ENCODE measurements around the gene ITGA2B. TPM values are rescaled to one million over a fixed set of nuclear protein-coding genes. Genes with fewer than 3 reads are reported as not detected.
A peak's percentile ranks its signal among the peaks of the same experiment; 100 is the strongest.

The ITGA2B gene
- total RNA-seq, 2 donors from 2014 or later: 1.0 to 2.6 TPM

GRCh38 chr17:44386182-44386525, 3.3 kb downstream of the ITGA2B start:
- H3K27ac ChIP-seq: no peak overlapping the region
- peak overlapping the region in 1 of 2 donors; percentile 57 for H3K4me3 ChIP-seq

DNA sequence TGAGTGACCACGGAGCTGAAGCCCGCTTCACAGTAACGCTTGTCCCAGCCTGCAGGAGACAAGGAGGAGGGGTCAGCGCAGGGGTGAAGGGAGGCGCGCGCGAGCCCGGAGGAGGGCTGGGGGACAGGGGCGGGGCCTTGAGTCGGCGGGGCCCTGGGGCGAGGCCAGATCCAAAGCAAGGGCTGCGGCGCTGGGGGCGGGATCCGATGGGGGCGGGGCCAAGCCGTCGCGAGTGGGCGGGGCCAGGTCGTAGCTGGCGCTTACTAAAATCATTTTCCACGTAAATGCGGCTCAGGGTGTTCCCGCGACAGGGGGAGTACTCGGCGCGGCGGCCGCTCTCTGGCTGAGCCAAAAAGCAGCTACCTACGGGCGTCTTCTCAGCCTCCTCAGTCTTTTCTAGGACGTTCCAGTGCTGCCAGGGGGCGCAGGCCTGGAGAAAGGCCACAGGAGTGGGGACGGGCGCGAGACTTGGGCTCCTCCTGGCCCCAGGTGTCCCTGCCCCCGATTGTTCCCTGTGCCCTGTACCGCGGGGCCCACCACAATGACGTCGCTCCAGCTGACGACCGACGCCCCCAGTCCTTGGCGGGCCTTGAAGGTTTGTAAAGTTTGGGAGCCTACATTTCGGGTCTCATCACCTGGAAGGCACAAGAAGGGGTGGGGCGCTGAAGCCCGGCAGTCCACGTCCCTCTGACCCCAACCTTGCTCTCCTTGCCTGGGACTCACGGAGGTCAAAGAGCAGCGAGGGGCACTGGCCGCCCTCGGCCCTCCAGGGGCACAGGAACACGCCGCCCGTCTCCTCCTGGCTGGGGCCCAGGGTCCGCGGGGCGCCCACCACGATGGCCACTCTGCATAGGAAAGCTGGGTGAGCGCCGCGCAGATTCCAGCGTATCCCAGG, 3.9 kb downstream of the ITGA2B start:
- H3K9me3 ChIP-seq: no peaks in the 10 kb centered on the region
- H3K4me3 ChIP-seq: peak overlapping the region; percentile 47 to 57
- H3K27ac ChIP-seq: no peak overlapping the region
- peak; percentile 75 for DNase-seq (ENCODE audit: low spot score)
- TF ChIP-seq, protein P1, sequence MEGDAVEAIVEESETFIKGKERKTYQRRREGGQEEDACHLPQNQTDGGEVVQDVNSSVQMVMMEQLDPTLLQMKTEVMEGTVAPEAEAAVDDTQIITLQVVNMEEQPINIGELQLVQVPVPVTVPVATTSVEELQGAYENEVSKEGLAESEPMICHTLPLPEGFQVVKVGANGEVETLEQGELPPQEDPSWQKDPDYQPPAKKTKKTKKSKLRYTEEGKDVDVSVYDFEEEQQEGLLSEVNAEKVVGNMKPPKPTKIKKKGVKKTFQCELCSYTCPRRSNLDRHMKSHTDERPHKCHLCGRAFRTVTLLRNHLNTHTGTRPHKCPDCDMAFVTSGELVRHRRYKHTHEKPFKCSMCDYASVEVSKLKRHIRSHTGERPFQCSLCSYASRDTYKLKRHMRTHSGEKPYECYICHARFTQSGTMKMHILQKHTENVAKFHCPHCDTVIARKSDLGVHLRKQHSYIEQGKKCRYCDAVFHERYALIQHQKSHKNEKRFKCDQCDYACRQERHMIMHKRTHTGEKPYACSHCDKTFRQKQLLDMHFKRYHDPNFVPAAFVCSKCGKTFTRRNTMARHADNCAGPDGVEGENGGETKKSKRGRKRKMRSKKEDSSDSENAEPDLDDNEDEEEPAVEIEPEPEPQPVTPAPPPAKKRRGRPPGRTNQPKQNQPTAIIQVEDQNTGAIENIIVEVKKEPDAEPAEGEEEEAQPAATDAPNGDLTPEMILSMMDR (IDR thresholded peaks at IDR 0.05): peak in 1 of 2 donors; percentile 20
- H3K4me1 ChIP-seq: peaks cover 0 to 21% of the 10 kb centered on the region in 2 donors
- no peaks in the 10 kb centered on the region for H3K36me3 ChIP-seq
- no peaks in the 10 kb centered on the region for H3K27me3 ChIP-seq

More at GRCh38 chr17:44386182-44386525, 3.3 kb downstream of the ITGA2B start:
- Histone ChIP-seq H3K9me3 (no peaks in the 10 kb centered on the region), H3K27me3 (no peaks in the 10 kb centered on the region), H3K36me3 (no peaks in the 10 kb centered on the region), H3K4me1 (peaks cover 0 to 21% of the 10 kb centered on the region in 2 donors)
- TF ChIP-seq, protein P1 (IDR thresholded peaks at IDR 0.05): no peak
- no peak for DNase-seq (ENCODE audit: low spot score)

DNA sequence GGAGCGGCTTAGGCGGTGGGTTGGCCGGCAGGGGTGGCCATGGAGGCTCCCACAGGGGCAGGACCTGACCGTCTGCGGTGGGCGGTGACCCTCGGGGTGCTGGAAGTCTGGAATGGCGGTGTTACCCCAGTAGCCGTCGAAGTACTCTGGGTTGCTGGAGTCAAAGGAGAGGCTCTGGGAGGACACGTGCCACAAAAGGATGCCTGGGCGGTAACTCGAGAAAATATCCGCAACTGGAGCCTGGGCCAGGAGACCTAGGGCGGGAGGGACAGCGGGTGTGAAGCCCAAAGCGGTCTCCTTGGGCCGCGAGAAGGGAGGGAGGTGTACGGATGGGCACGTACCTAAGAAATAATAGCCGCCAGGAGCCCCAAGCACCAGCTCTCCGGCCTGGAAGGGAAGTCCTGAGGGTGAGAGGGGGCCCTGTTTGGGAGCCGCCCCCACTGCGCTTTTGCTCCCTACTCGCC, 4.6 kb downstream of the ITGA2B start:
- Histone ChIP-seq H3K9me3 (no peaks in the 10 kb centered on the region), H3K27ac (no peak overlapping the region), H3K36me3 (no peaks in the 10 kb centered on the region), H3K4me3 (peak overlapping the region; percentile 47 to 57), H3K4me1 (peaks cover 0 to 21% of the 10 kb centered on the region in 2 donors), H3K27me3 (no peaks in the 10 kb centered on the region)
- DNase-seq (ENCODE audit: low spot score): no peak
- TF ChIP-seq, protein P1 (IDR thresholded peaks at IDR 0.05): no peak

GRCh38 chr17:44384281-44384822, 5.1 kb downstream of the ITGA2B start:
- TF ChIP-seq, protein P1 (IDR thresholded peaks at IDR 0.05): no peak

DNA sequence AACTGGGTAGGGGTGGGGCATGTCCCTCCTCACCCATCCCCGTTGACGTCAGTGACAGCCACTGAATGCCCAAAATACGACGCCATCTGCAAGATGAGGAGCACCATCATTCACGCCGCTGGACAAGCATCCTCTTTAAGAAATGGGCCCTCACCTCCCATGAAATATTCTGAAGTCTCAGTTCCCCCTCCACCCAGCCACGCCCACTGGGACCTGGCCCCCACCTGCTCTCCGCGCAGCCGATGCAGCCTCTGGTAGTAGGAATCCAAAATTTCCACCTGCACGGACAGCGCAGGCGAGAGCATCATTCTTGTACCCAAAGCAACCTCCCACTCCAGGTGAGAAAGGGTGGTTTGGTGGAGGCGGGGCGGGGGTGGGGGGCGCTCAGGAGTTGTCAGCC, 5.6 kb downstream of the ITGA2B start:
- H3K9me3 ChIP-seq: no peaks in the 10 kb centered on the region
- TF ChIP-seq, protein P1 (IDR thresholded peaks at IDR 0.05): no peak
- DNase-seq (ENCODE audit: low spot score): no peak
- H3K27ac ChIP-seq: no peak overlapping the region
- no peak overlapping the region for H3K4me3 ChIP-seq
- H3K4me1 ChIP-seq: peaks cover 0 to 21% of the 10 kb centered on the region in 2 donors
- no peaks in the 10 kb centered on the region for H3K27me3 ChIP-seq
- H3K36me3 ChIP-seq: no peaks in the 10 kb centered on the region

More at GRCh38 chr17:44384281-44384822, 5.1 kb downstream of the ITGA2B start:
- Histone ChIP-seq H3K36me3 (no peaks in the 10 kb centered on the region), H3K27me3 (no peaks in the 10 kb centered on the region), H3K9me3 (no peaks in the 10 kb centered on the region), H3K27ac (no peak overlapping the region), H3K4me1 (peaks cover 0 to 21% of the 10 kb centered on the region in 2 donors), H3K4me3 (peak overlapping the region in 1 of 2 donors; percentile 57)
- no peak for DNase-seq (ENCODE audit: low spot score)

Data from right atrium auricular region (tissue), 2 donors.